PC-9 (cell line): ENCODE data around the gene ZNF407.

Source experiments
- CTCF ChIP-seq: fragments of 200-600 bp; sonication (generic); conservative IDR thresholded peaks from 2 replicates; pipeline ENCODE4 v1.6.1; 2017; ENCODE audit warnings: mixed run types, antibody characterized with exemption, mild to moderate bottlenecking, moderate library complexity
- EZH2 ChIP-seq: fragments of 200-600 bp; sonication (generic); IDR thresholded peaks from 2 replicates; pipeline ENCODE4 v1.8.0; 2017; ENCODE audit warnings: antibody characterized with exemption, low read depth

DNA sequence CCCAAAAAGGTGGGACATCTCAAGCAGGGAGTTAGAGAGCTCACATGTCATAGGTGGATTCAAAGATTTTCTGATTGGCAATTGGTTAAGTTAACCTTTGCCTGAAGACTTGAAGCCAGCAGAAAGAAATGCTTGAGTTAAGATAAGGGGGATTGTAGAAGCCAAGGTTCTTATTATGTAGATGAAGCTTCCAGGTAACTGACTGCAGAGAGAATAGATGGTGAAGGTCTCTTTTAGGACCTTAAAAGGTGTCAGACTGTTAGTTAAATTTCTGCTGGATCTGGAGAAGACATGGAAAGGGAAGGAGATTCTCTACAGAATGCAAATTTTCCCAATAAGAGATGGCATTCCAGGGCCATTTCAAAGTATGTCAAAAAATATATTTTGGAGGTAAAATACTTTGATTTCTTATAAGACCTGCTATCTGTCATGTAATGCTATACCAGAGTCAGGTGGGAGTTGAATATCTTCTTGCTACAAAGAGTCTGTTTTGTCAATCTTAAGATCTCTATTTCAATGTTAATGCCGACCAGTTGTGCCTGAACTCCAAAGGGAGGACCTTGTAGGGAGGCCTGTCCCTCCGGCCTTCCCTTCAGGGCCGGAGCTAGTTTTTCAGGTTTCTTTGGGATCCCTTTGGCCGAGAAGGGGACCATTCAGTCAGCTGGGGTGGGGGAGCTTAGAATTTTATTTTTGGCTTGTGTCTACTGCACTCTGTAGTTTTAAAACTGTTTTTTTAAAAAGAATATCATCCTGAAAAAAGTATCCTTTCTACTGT lies 330.7 kb downstream of the ZNF407 start:
- no peak for TF ChIP-seq CTCF
- no peak for TF ChIP-seq EZH2
